ENCODE data around the gene MRAS. TPM values are rescaled to one million over a fixed set of nuclear protein-coding genes. Genes with fewer than 3 reads are reported as not detected.
"Not testable (repeated sequence)": the region's sequence is repeated elsewhere in the genome, so short reads cannot be mapped to it uniquely, and the experiment has no call there.

Gene MRAS
- total RNA-seq, 1 donor from 2014 or later: 66.0 TPM

DNA sequence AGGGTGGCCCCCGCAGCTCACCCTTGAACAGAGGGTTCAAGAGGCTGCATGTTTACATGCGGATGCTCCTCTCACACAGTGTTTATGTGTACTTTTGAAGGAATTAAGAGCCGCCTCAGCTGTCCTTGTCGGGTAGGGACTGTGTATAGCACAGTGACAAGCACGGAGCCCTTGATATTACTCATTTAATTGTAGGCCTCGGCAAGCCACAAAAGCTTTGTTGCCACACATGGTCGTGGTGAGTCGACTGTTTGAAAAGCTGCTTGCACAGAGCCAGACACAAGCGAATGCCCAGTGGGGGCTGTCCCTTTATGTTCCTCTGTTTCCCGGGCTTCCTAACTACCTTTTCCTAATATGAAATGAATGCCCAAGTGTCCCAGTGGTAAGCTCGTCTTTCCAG lies 90.5 kb downstream of the MRAS start:
- FAIRE-seq: no peak

DNA sequence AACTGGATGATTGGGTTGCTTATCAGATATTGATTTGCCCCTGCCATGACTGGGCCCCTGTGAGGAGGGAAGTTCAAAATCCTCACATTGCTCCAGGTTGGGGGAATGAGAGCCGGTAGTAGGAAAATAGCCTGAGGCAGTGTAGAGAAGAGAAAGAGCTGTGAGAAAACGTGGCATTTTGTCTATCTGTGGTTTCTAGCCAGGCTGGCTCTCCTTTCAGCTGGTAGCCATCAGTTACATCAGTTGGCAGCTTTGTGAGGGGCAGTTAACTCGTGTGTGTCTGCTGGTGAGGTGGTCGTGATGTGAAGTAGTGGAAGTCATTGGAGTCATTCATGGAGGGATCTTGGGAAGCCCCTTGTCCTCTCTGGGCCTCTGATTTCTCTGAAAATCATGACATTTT lies 91.3 kb downstream of the MRAS start:
- DNase-seq (ENCODE audit: low spot score in 2 of 2) (no peak), FAIRE-seq (no peak)

More for the DNA sequence above, 90.5 kb downstream of the MRAS start:
- DNase-seq (ENCODE audit: low spot score in 2 of 2): no peak

DNA sequence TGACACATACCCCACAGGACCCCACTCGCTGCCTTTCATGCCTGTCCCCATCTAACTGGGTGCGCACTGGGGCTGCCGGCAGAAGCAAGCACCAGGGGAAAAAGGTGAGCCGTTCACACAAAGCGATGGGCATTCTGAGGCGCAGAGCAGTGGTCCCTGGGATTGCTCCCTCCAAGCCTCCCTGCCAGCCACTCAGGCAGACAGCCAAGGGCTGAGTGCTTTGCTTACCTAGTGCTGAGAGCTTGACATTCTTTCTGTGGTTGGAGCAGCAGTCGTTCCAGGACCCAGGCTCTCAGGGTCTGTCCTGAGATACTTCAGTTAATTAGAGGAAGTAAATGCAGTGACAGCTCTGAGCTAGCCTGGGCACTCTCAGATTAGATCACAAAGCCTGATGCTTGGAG lies 91.7 kb downstream of the MRAS start:
- FAIRE-seq (no peak), DNase-seq (ENCODE audit: low spot score in 2 of 2) (no peak)

DNA sequence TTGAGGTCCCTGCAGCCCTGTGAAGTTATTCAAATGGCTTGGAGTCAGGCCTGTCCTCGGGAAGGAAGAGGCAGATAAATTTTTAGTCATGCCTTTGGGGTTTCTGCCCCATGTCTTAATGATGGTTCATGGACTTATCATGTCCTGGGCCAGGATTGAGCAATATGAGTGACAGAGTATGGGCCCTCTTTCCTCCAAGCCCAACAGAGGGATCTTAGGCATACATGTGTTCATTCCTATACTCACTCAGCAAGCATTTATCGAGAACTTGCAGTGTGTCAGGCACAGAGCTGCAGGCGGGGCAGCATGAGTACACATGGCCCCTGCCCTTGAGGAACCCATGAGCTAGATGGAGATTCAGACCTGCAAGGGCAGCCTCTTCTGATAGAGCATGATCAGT lies 92.2 kb downstream of the MRAS start:
- FAIRE-seq (no peak), DNase-seq (ENCODE audit: low spot score in 2 of 2) (no peak)

GRCh38 chr3:138441256-138441655 lies 92.9 kb downstream of the MRAS start:
- DNase-seq (ENCODE audit: low spot score in 2 of 2) (no peak), FAIRE-seq (no peak)

DNA sequence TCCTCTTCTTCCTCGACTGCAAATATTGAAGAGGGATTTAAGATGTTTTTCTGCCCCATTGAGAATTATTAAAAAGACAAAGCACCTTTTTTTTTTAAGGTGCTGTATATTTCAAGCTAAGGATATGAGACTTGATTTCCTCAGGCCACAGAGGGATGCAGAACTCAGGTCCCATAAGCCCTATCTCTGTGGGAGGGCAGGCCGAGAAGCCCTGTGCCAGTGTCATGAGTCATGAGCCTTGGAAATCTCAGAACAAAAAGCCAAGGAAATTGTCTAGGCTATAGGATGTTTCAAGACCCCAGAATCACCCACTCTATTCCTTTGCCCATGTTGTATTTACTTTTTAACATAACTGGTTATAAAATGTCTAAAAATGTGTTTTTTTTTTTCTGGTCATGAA lies 93.4 kb downstream of the MRAS start:
- DNase-seq (ENCODE audit: low spot score in 2 of 2): no peak
- FAIRE-seq: no peak

- FAIRE-seq: no peak
Observed at GRCh38 chr3:138442433-138442832, 94.1 kb downstream of the MRAS start.

DNA sequence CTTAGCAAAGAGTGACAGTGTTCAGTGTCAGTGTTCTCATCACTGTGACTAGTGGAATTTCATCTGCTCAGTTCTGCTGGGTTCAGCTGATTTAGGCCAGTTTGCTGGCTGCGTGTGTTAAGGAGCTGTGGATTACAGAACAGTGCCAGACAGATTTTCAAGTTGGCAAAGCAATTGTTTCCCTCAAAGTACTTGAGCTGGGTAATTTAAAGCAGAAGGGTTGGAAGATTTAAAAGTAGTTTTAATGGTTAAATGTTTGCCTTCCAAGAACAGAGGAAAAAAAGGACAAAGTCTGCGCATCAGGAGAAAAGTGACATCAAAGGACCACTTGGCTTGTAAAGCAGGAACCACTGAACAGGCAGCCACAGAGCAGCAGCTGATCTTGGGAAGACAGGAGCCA lies 94.7 kb downstream of the MRAS start:
- DNase-seq (ENCODE audit: low spot score in 2 of 2) (no peak), FAIRE-seq (no peak)

More at GRCh38 chr3:138442433-138442832, 94.1 kb downstream of the MRAS start:
- peak in 1 of 2 donors; percentile 44 for DNase-seq (ENCODE audit: low spot score in 2 of 2)

DNA sequence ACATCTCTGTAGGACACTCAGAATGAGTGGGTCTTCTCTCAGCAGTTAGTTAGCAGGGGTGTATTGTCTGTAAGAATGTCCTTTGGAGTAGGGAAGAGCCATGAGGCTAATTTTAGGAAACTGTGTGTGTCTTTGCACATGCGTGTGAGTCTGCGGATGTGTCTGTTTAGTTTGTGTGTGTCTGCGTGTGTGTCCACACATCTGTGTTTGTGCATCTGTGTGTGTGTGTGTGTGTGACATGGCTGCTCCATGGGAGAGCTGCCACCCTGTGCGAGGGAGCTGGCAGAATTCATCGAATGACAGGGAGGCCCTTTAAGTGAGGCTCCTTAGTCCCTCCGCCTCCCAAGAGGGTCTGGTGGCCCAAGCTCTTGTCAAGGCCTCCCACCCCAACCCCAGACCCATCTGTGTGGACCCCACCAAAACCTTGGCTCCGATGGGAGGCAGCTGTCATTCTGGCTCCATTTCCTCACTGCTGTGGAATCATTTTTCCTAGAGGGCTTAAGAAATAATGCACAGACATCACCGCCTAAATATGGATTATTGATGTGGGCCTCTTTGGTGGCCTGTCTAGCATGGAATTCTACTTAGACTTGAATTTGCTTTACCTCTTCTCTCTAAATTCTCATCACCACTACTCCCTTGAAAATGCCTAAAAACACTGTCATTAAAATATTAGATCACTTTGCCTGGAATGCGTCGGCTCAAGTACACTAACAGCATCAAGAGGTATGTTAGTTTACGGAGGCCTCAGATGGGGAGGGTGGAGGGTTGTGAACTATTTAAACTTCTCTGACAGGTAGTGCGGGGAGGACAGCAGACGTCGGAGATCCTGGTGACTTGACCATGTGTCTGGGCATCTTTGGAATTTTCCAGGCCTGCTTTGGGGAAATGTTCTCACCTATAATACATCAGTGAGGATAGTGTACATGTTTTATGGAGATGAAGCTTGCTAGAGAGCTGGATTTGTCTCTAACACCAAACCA lies 95.4 kb downstream of the MRAS start:
- no peak for FAIRE-seq
- DNase-seq (ENCODE audit: low spot score in 2 of 2): no peak

DNA sequence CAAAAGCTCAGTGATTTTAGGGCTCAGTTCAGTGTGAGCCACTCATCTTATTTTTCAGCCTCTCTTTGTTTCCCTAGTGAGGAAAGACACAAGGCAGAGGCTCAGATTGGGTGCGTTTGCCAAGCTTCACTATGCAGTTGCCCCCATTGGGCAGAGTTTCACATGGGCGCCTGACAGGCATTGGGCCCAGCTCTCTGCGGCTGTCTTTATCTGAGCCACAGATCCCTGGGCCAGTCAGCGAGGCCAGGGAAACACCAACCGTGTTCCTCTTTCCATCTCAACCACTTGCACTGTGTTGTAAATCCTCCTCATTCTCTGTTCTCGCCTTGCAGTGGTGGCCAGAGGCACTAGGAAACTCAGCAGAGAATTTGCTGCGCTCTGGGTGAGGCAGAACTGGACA lies 96.9 kb downstream of the MRAS start:
- no peak for FAIRE-seq

DNA sequence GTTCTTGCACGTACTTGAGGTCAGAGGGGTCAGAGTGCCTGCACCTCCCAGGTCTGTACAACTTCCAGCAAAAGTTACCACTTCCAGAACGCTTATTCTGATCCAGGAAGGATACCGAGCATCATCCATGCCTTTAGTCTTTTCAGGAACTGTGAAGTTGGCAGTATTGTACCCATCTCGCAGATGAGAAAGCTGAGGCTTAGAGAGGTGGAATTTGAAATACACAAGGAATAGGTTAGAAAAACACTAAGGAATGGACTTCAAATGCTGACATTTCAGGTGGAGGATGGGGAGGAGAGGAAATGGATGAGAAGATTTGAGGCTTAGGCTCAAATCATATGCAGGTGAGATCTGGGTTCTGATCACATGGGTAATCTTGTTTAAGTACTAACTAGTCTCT lies 97.3 kb downstream of the MRAS start:
- FAIRE-seq (no peak), DNase-seq (ENCODE audit: low spot score in 2 of 2) (no peak)

More for the DNA sequence above, 96.9 kb downstream of the MRAS start:
- no peak for DNase-seq (ENCODE audit: low spot score in 2 of 2)

DNA sequence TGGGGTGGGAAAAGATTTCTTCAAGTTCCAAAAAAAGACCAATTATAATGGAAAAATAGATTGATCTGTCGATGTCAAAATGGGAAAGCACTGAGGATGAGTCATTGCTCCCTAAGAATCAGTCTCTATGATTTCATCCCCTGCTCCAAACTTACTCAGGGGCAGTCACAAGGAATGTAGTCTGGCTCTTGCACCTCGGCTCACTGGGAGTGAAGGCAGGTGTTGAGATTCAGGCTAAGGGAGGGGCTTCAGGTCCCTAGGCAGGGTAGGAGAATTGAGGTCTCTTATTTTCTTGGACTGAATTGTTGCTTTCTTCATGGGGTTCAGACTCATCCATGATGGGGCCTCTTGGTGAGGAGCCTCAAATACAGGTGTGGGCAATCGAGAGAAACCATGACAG lies 100.3 kb downstream of the MRAS start:
- FAIRE-seq: no peak
- no peak for DNase-seq (ENCODE audit: low spot score in 2 of 2)

DNA sequence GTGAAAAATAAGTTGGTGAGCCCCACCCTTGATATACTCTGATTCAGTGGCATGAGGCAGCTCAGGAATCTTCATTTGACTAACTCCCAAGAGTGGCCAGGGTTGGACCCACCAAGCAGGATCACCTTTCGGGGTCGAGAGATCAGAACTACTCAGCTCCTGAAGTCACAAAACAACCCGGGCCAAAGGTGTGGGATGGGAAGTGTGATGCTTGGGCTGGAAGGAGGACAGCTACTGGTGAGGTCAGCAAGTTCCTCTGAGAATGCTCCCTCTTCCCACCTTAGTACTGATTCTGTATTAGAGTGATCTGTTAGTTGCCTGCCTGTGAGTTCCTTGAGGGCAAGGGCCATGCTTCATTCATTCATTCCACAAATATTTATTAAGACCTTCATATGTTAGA lies 101.1 kb downstream of the MRAS start:
- FAIRE-seq (no peak), DNase-seq (ENCODE audit: low spot score in 2 of 2) (no peak)

DNA sequence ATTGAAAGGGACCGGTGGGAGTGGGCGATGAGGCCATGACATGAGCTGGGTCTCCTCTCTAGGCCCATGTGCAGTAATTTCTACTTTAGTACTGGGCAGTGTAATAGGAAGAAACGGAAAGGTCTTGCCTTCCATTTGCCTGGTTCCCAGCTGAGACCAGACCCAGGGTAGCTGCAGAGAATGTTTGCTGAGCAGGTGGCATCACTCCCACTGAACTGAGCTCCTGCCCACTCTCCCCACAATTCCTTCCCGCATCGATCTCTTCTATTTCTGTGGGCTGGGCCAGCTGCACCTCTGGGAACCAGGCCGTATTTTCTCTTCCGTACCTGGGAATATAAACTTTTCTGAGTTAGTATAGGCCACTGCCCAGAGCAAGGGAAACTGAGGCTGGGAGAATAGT lies 101.8 kb downstream of the MRAS start:
- DNase-seq (ENCODE audit: low spot score in 2 of 2) (no peak), FAIRE-seq (no peak)

DNA sequence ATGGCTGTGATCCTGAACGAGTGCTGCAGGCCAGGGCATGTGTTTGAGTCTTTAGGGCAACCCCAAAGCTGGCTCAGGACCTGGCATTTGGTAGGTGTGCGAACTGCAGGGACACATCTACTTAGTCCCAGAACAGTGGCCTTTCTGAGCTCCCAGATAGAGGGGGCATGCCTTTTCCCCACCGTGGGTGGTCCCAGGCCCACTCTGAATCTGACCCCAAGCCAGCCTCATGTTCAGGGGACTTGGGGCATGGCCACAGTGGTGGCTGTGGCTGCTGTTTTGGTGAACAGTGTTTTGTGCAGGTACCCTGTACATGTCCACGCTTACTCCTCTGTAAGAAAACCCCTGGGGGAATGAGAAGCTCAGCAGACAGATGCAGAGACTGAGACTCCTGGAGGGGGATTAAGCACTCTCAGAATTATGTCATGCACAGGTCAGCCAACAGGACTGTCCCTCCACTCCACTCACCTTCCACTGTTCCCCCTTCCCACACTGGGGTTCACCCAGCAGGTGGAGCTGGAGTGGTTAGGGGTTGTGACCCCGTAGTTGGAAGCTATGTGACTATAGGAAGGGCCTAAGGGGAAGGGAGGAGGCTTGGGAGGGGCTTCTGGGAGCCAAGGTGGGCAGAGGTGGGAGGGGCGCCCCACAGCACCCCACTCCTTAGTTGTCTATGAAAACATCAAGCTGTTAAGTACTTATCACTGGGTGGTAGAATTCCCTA lies 102.5 kb downstream of the MRAS start:
- no peak for DNase-seq (ENCODE audit: low spot score in 2 of 2)
- FAIRE-seq: no peak

DNA sequence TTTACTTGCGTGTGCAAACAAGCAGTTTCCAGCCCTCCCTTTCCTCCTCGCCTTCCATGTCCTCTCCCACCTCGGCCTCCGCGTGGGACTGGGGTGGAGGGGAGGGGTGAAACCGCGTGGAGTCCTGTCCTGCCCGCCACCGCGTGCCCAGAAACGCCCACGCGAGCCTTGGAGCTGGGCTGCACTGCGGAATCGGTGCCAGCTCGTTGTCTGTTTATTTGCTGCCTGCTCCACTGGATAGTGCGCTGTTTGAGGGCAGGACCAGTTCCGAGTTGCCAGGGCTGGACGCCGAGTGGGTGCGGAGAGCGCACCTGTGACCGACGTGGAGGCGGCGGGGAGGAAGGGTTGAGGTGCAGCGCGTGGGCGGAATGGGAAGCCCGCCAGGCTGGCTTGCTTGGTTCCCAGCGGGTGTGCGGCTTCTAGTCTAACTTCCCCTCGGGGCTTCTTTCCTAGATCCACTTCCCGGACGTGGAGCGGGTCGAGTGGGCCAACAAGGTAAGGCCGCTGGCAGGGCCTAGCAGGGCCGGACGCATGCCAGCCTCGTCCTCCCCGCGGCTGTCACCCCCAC lies 103.3 kb downstream of the MRAS start:
- DNase-seq (ENCODE audit: low spot score in 2 of 2) (no peak), FAIRE-seq (no peak)

DNA sequence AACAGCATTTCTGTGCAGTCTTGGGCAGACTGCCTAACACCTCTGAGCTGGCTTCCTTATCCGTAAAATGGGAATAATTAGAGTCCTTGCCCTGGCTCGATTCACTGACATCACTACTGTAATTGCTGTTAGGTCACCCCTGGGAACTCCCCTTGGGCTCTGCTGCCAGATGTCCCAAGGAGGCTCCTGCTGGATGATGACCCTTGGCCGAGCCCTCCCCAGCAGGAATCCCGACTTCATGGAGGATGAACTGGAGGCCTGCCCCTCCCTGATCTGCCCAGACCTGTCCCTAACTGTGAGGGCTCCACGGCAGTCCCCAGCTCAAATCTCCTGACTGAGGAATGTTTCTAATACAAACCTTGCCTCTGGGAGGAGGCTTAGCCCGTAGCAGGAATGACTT lies 104.1 kb downstream of the MRAS start:
- FAIRE-seq (no peak), DNase-seq (ENCODE audit: low spot score in 2 of 2) (no peak)

DNA sequence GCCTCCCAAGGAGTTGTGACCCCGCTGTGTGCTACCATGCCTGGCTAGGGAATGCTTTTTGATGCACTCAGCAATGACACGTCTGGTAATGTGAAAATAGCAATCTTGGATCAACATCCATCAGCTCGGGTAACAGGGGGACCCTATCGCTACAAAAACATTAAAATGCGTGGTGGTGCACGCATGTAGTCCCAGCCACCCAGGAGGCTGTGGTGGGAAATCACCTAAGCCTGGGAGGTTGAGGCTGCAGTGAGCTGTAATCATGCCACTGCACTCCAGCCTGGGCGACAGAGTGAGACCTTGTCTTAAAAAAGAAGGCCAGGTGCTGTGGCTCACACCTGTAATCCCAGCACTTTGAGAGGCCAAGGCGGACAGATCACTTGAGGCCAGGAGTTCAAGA lies 105.6 kb downstream of the MRAS start:
- not testable (repeated sequence) for DNase-seq (ENCODE audit: low spot score in 2 of 2)

More for the DNA sequence above, 105.6 kb downstream of the MRAS start:
- FAIRE-seq: not testable (repeated sequence)
